Parathyroid adenoma (tissue), 2 donors: ENCODE results near the gene RPS29.

Experiments used
- H2AFZ ChIP-seq: fragments of 300-600 bp; sonication (generic); one replicate; pipeline ENCODE4 v1.7.0; 2017; ENCODE audit warnings: antibody characterized with exemption, mild to moderate bottlenecking
- H3K27ac ChIP-seq: fragments of 300-600 bp; sonication (generic); one replicate; pipeline ENCODE4 v1.7.0; 2017
- H3K27me3 ChIP-seq: fragments of 300-600 bp; sonication (generic); one replicate; pipeline ENCODE4 v1.7.0; 2017; ENCODE audit warnings: low read length; ENCODE audit not compliant: control insufficient read depth, insufficient read depth
- H3K36me3 ChIP-seq: fragments of 300-600 bp; sonication (generic); one replicate; pipeline ENCODE4 v1.7.0; 2017; ENCODE audit warnings: low read length; ENCODE audit not compliant: control insufficient read depth, insufficient read depth
- H3K4me1 ChIP-seq: fragments of 300-600 bp; sonication (generic); one replicate; pipeline ENCODE4 v1.7.0; 2017; ENCODE audit warnings: control low read depth
- H3K4me2 ChIP-seq: fragments of 300-600 bp; sonication (generic); one replicate; pipeline ENCODE4 v1.7.0; 2017; ENCODE audit warnings: low read length
- H3K4me3 ChIP-seq: fragments of 300-600 bp; sonication (generic); one replicate; pipeline ENCODE4 v1.7.0; 2017; ENCODE audit warnings: low read depth, low read length
- H3K79me2 ChIP-seq: fragments of 300-600 bp; sonication (generic); one replicate; pipeline ENCODE4 v1.7.0; 2017; ENCODE audit warnings: control low read depth
- H3K9ac ChIP-seq: fragments of 300-600 bp; sonication (generic); one replicate; pipeline ENCODE4 v1.7.0; 2017; ENCODE audit warnings: mild to moderate bottlenecking
- H3K9me3 ChIP-seq: fragments of 300-600 bp; sonication (generic); one replicate; pipeline ENCODE4 v1.7.0; 2017; ENCODE audit warnings: low read length; ENCODE audit not compliant: control insufficient read depth
- TF ChIP-seq, protein P1 (sequence below): fragments of 300-600 bp; sonication (generic); IDR thresholded peaks from one replicate; pipeline ENCODE4 v1.7.0; 2017; ENCODE audit warnings: antibody characterized with exemption, mild to moderate bottlenecking
- donor health status: primary hyperparathyroidism.

RPS29 gene

DNA sequence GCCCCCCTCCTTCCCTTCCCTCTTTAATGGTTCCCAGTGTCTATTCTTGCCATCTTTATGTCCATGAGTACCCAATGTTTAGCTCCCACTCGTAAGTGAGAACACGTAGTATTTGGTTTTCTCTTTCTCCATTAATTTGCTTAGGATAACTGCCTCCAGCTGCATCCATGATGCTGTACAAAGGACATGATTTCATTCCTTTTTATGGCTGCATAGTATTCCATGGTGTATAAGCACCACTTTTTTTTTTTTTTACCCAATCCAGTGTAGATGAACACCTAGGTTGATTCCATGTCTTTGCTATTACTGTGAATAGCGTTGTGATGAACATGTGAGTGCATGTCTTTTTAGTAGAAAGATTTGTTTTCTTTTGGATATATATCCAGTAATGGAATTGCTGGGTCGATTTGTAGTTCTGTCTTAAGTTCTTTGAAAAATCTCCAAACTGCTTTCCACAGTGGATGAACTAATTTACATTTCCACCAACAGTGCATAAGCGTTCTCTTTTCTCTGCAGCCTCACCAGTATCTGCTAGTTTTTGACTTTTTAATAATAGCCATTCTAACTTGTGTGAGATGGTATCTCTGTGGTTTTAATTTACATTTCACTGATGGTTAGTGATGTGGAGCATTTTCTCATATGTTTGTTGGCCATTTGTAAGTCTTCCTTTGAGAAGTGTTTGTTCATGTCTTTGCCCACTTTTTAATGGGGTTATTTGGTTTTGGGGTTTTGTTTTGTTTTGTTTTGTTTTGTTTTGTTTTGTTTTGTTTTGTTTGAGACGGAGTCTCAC, 26.0 kb downstream of the RPS29 start:
- Histone ChIP-seq H3K27me3 (no peaks in the 10 kb centered on the region), H2AFZ (no peak overlapping the region), H3K79me2 (no peaks in the 10 kb centered on the region), H3K27ac (no peak overlapping the region), H3K4me2 (no peak overlapping the region), H3K9me3 (no peaks in the 10 kb centered on the region), H3K4me1 (no peaks in the 10 kb centered on the region), H3K36me3 (no peaks in the 10 kb centered on the region), H3K9ac (no peak overlapping the region), H3K4me3 (no peak overlapping the region)
- TF ChIP-seq, protein P1, sequence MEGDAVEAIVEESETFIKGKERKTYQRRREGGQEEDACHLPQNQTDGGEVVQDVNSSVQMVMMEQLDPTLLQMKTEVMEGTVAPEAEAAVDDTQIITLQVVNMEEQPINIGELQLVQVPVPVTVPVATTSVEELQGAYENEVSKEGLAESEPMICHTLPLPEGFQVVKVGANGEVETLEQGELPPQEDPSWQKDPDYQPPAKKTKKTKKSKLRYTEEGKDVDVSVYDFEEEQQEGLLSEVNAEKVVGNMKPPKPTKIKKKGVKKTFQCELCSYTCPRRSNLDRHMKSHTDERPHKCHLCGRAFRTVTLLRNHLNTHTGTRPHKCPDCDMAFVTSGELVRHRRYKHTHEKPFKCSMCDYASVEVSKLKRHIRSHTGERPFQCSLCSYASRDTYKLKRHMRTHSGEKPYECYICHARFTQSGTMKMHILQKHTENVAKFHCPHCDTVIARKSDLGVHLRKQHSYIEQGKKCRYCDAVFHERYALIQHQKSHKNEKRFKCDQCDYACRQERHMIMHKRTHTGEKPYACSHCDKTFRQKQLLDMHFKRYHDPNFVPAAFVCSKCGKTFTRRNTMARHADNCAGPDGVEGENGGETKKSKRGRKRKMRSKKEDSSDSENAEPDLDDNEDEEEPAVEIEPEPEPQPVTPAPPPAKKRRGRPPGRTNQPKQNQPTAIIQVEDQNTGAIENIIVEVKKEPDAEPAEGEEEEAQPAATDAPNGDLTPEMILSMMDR, result no peak

DNA sequence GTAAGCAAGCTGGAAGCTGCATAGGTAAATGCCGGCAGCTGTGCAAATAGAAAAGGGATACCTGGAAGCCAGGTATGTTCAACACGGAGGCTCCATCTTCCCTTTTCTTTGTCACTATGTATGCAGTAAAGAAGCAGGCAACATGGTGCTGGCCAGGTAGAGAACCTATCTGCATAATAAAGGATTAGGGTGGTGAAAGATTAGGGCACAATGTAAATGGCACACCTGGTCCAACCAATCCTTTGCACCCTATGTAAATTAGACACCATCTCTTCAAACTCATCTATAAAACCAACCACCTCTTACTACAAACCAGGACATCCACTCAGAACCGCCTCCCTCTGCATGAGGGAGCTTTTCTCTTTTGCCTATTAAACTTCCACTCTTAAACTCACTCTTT, 32.3 kb downstream of the RPS29 start:
- Histone ChIP-seq H3K4me1 (peaks cover 6% of the 10 kb centered on the region), H3K27me3 (no peaks in the 10 kb centered on the region), H2AFZ (no peak overlapping the region), H3K4me2 (no peak overlapping the region), H3K36me3 (no peaks in the 10 kb centered on the region), H3K79me2 (no peaks in the 10 kb centered on the region), H3K9ac (no peak overlapping the region), H3K27ac (no peak overlapping the region), H3K4me3 (no peak overlapping the region), H3K9me3 (no peaks in the 10 kb centered on the region)
- TF ChIP-seq, protein P1, result no peak

DNA sequence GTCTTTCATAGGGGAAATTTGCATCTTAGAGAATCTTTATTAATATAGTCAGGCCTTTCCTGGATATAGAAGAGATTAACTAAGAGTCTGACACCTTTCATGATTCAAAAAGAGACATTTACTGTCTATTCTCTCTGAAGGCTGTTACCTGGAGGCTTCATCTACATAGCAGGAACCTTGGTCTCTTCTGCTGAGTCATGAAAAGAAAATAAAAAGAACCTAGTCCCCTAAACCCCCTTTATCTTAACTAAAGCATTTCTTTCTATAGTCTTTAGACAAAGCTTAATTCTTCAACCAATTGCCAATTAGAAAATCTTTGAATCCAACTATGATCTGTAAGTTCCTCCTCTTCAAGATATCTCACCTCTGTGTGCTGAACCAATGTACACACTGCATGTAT, 33.1 kb downstream of the RPS29 start:
- peaks cover 6% of the 10 kb centered on the region for H3K4me1 ChIP-seq
- no peak overlapping the region for H3K27ac ChIP-seq
- no peaks in the 10 kb centered on the region for H3K36me3 ChIP-seq
- H3K79me2 ChIP-seq, result no peaks in the 10 kb centered on the region
- no peak overlapping the region for H3K4me2 ChIP-seq
- H2AFZ ChIP-seq, result no peak overlapping the region
- TF ChIP-seq, protein P1, result no peak
- H3K9ac ChIP-seq, result no peak overlapping the region
- H3K4me3 ChIP-seq, result no peak overlapping the region
- H3K27me3 ChIP-seq, result no peaks in the 10 kb centered on the region
- no peaks in the 10 kb centered on the region for H3K9me3 ChIP-seq

DNA sequence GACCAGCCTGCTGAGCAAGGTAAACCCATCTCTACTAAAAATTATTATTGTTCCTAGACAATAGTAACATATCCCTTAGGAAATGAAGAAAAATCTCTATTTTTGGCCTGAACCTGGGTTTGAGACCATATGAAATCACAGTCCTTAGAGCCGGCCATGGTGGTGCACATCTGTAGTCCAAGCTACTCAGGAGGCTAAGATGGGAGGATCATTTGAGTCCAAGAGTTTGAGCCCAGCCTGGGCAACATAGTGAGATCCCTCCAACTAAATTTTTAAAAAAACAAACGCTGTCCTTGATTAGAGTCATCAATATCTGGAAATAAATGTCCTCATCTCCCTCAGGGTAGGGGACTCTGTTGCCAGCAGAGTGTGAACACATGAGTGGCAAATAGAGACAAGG, 34.6 kb downstream of the RPS29 start:
- Histone ChIP-seq H3K27ac (no peak overlapping the region), H3K9ac (no peak overlapping the region), H3K4me1 (peaks cover 7% of the 10 kb centered on the region), H3K9me3 (no peaks in the 10 kb centered on the region), H3K36me3 (no peaks in the 10 kb centered on the region), H3K79me2 (no peaks in the 10 kb centered on the region), H3K27me3 (no peaks in the 10 kb centered on the region), H3K4me3 (no peak overlapping the region), H2AFZ (no peak overlapping the region), H3K4me2 (no peak overlapping the region)
- TF ChIP-seq, protein P1, result no peak
